D721Med (cell line): Measurements from ENCODE around the gene SLC17A2.

Experiments used
- DNase-seq: peaks from one replicate; pipeline ENCODE4 v3.0.0; 2011; ENCODE audit warnings: low spot score; ENCODE audit not compliant: insufficient read length
- FAIRE-seq: peaks from 2 replicates; lab custom pipeline; 2011; peaks lifted over from hg19 to GRCh38; lab: Jason Lieb, UNC
- TF ChIP-seq, protein P1 (sequence below): IDR thresholded peaks from 2 replicates; pipeline ENCODE4 v1.5.1; 2012; ENCODE audit warnings: mild to moderate bottlenecking, control low read depth; ENCODE audit not compliant: insufficient read depth; ENCODE audit errors: missing control alignments

The SLC17A2 gene

DNA sequence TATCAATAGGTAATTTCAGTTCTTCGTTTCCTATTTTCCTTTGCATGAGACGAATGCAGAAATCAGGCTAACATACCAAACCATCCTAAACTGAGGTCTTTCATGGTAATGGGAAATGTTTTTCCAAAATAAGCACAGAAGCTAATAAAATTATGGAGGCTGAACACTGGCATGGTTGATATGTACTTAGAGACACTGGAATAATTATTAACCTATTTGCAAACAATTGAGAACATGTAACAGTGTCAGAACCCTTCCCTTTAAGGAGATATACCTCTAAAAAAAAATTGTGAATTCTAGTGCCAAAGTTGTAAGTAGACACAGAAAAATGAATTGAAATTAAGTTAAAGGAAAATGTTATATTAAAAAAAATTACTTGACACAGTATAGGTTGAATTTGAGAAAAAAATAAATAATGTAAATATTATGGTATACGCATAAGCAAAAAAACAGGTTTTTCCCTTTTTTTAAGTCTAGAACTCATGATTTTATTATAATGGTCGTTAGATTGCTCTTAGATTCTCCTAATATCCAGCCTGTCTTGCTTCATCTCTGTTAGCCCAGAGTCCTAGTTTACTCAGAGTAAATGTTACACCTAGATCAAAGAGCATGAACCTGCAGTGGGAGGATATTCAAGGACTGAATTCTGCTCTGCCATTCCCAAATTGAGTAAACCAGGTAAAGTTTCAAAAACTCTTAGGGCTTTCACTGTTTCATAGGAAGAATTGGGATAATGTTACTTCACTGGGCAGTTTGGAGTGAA lies 1.7 kb downstream of the SLC17A2 start:
- TF ChIP-seq, protein P1, sequence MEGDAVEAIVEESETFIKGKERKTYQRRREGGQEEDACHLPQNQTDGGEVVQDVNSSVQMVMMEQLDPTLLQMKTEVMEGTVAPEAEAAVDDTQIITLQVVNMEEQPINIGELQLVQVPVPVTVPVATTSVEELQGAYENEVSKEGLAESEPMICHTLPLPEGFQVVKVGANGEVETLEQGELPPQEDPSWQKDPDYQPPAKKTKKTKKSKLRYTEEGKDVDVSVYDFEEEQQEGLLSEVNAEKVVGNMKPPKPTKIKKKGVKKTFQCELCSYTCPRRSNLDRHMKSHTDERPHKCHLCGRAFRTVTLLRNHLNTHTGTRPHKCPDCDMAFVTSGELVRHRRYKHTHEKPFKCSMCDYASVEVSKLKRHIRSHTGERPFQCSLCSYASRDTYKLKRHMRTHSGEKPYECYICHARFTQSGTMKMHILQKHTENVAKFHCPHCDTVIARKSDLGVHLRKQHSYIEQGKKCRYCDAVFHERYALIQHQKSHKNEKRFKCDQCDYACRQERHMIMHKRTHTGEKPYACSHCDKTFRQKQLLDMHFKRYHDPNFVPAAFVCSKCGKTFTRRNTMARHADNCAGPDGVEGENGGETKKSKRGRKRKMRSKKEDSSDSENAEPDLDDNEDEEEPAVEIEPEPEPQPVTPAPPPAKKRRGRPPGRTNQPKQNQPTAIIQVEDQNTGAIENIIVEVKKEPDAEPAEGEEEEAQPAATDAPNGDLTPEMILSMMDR: no peak
- no peak for FAIRE-seq
- no peak for DNase-seq

GRCh38 chr6:25927756-25928216 lies 2.7 kb downstream of the SLC17A2 start:
- DNase-seq (no peak), FAIRE-seq (no peak)
- TF ChIP-seq, protein P1: no peak

- FAIRE-seq (no peak), DNase-seq (no peak)
- TF ChIP-seq, protein P1: no peak
Measured at GRCh38 chr6:25927178-25927577, 3.3 kb downstream of the SLC17A2 start.

DNA sequence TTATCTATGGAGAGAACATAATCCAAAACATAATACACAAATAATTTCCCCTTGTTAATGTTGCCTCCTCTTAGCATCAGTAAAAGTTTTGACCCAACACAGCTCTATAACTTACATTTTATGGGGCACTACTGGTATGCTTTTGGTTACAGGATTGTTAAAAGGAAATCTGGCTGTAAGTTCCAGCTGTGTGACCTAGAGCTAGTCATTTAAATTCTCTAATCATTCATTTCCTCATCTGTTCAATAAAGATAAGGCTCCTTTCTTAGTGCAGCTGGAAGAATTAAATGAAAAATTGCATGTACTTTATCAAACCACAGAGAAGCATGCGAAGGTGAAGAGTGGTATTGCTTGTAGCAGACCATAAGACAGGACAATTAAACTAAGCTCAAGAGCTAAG lies 4.6 kb downstream of the SLC17A2 start:
- TF ChIP-seq, protein P1: no peak
- DNase-seq (no peak), FAIRE-seq (no peak)

GRCh38 chr6:25922301-25922700 lies 8.2 kb downstream of the SLC17A2 start:
- TF ChIP-seq, protein P1: no peak
- FAIRE-seq: no peak
- DNase-seq: no peak

DNA sequence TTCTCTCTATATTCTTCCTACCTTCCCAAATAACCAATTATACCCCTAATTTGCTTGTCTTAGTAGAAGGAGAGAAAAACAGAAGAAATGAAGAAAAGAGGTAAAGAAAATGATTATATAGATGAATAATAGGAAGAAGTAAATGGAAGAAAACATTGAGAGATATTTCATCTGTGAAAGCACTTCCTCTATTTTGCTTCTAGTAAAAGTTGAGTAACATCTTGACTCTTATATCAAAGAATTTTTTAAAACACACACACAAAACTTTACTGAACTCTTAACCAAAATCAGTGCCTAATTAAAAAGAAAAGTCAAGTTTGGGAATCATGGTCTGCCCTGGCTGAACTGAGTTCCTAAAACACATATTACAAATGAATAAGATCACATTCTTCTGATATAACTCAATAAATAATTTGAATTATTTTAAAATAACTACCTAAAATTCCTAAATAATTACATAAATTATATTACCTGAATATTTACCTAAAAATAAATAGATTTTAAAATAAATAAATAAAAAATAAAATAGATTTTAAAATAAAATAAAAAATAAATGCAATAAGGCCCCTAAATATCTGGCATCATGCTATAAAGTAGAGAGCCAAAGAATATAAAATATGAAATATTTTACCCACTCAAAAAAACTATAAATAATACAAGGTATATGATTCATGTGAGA lies 8.8 kb downstream of the SLC17A2 start:
- FAIRE-seq: no peak
- TF ChIP-seq, protein P1: no peak
- DNase-seq: no peak

- FAIRE-seq: no peak
- DNase-seq: no peak
Measured at GRCh38 chr6:25919657-25920056, 10.8 kb downstream of the SLC17A2 start.

More at GRCh38 chr6:25919657-25920056, 10.8 kb downstream of the SLC17A2 start:
- TF ChIP-seq, protein P1: no peak
